HG02938 (cell line): Measurements from ENCODE around the gene CFAP161.
"Not testable (repeated sequence)": the region's sequence is repeated elsewhere in the genome, so short reads cannot be mapped to it uniquely, and the experiment has no call there.

Source experiments
- ATAC-seq: cut with Tn5 transposase; IDR thresholded peaks from one replicate; pipeline ENCODE4 v1.9.1; 2021; ENCODE audit warnings: mild to moderate bottlenecking, moderate library complexity; ENCODE audit not compliant: unreplicated experiment

Gene CFAP161

DNA sequence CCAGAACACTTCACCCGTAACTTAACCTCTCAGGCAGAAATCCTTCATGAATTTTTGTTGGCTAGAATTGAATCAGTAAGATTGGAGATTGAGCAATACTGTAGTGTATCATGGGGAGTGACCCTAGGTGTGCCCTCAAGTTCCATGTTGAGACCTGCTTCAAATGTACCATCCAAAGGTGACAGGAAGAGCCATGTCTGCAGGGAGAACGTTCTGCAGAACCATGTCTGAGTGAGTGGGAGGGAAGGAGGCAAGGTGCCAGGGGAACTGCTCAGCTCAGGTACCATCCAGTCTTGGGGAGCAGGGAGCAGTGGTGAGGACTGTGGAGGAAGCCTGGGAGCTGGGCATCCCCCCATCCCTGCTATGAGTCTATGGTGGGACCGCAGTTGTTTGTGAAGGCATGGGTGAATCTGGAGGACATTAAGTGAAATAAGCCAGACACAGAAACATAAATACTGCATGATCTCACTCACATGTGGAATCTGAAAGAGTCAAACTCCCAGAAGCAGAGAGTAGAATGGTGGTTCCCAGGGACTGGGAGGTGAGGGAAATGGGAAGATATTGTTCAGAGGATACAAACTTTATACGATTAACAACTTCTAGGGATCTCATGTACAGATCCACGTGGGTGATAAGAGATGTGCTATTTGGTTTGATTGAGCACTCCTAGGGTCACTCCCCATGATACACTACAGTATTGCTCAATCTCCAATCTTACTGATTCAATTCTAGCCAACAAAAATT is 23.3 kb downstream of the CFAP161 start:
- no peak for ATAC-seq

- ATAC-seq = no peak
These were observed 23.8 kb downstream of the CFAP161 start for GRCh38 chr15:81157939-81158223.

DNA sequence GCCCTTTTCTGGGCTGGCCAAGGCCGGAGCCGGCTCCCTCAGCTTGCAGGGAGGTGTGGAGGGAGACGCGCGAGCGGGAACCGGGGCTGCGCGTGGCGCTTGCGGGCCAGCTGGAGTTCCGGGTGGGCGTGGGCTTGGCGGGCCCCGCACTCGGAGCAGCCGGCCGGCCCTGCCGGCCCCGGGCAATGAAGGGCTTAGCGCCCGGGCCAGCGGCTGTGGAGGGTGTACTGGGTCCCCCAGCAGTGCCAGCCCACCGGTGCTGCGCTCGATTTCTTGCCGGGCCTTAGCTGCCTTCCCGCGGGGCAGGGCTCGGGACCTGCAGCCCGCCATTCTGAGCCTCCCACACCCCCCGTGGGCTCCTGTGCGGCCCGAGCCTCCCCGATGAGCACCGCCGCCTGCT is 24.5 kb downstream of the CFAP161 start:
- ATAC-seq = not testable (repeated sequence)

DNA sequence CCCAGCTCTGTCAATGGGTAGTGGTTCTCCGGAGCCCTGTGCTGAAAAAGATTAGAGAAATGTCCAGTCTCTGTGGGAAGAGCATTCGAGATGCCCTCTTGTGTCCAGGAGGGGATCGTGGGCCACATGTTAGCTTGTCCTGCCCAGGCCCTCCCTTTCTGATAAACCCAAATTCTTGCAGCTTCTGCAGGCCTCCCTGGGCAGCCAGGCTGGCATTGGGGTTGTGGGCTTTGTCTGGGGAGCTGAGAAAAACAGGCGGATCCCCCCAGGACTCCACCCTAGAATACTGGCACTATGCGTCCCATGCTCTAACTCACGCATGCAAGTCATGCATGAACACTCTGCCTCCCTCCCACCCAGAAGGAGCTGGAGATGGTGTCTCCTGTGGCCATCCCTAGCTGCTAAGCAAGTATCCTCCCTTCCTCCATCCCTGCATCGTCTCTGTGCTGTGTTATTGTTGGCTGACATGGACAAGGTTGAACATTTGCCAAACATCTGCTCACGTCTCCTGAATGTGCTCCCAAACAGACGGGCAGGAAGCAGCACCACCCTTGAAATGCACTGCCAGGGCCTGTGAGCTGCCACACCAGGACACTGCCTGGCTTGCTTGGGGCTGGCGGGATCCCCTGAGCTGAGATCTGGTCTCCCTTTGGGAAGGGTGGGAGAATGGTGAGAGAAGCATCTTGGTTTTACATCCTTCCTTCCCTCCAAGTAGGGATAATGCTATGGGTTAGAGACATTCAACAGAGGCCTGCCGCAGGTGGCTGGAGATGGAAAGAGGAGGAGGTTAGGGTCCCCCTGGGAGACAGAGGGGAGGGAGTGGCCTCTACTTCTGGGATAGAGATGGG is 26.5 kb downstream of the CFAP161 start:
- no peak for ATAC-seq

- no peak for ATAC-seq
These were observed 27.1 kb downstream of the CFAP161 start for GRCh38 chr15:81161160-81161673.

DNA sequence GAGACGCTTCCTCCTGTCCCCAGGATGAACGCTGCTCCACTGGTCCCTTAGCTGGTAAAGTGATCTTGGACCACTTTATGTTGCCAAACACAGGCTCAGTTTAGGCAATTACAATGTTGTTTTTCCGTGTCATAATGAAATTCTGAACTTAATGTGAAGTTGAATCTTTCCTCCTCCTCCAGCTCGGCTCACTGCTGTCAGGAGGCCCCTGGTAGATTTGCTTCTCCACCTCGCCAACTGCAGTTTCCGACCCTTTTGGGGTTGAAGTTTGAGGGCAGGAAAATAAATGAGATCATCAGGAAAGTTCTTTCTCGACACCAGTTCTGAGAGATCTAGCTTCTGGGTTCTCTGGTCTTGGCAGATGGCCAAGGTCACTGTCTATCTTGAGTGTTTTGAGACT is 27.8 kb downstream of the CFAP161 start:
- ATAC-seq = no peak

GRCh38 chr15:81163961-81164800 is 30.1 kb downstream of the CFAP161 start:
- ATAC-seq = no peak

DNA sequence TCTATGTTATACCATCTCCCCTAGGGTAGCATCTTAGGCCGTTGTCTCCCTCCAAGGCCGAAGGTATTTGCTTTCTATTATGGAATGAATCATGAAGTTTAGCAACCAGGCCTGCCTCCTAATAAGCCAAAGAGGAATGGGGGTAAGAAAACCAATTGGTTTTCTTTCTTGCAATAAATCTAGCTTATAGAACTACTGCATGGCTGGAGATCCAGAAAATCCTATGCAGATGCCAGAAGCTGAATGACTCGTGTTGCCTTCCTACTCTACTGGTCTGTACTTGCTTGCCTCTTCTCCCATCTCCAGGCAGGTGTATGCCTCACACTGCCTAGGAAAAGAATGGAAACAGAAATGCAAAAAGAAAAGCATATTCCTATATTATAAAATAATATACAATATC is 31.5 kb downstream of the CFAP161 start:
- ATAC-seq = no peak

DNA sequence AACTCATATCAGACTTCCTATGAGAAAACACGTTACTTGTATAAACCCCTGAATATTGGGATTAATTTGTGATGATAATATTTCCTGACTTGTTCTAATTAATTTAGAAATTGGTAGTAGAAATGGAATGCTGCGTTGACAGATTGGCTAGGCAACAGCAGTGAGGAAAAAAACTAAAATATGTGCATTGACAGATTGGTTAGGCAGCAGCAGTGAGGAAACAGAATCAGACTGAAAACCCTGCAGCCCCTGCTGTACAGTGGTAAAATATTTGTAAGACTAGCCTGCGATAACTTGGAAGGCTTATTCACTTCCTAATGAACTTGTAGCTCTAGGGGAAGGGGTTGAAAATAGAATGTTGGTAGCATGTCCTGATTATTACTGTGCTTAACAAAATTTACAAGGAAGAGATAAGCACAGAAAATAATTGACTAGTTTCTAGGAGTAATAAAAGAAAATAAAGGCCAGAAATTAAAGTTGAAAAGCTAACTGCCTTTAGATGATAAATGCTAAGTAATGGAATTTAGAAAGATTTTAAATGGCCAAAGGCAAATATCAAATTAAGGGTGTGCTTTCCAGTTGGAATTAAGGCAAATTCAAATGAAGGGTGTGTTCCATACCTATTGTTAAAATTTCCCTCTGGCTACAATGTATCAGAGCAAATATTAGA is 32.7 kb downstream of the CFAP161 start:
- no peak for ATAC-seq

DNA sequence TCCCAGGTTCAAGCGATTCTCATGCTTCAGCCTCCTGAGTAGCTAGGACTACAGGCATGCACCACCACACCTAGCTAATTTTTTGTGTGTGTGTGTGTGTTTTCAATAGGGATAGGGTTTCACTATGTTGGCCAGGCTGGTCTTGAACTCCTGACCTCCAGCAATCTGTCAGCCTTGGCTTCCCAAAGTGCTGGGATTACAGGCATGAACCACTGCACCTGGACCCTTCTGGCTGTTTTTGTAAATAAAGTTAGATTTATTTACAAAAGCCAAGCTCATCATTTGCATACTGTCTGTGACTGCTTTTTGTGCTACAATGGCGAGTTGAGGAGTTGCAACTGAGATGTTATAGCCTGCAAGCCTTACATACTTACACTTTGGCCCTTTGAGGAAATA is 34.1 kb downstream of the CFAP161 start:
- no peak for ATAC-seq

DNA sequence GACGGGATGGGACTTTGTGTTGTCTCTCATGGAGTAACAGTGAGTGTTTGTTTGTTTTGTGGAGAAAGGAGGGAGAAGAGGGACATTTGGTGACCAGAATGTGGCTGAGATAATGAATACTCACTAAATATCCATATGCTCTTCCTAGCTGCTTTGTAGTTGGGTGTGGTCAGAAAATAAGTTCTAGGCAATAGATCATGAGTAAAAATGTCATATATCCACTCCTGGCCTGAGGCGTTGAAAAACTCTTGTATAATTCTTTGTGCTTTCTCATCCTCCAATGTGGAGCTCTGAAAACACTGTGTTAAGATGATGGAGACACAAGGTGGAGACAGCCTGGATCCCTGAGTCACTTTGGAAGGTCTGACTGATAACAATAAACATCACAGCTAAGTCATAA is 34.6 kb downstream of the CFAP161 start:
- no peak for ATAC-seq

DNA sequence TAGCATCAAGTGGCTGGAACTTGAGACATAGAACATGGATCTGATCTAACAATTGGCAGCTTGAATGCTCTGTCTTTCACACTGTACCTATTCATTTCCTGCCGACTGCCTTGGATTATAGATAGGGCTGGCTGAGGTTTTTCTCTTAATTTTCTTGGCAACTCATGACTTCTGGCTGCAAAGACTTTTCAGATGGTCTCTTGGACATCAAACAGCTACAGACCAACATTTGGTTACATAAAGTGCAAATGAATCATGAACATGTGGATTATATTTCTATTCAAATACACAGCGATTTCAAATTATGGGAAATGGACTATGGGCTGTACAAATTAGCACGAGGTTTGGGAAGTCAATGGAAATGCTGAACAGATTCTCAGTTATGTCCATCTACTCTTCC is 36.4 kb downstream of the CFAP161 start:
- ATAC-seq = no peak

GRCh38 chr15:81171286-81171685 is 37.2 kb downstream of the CFAP161 start:
- ATAC-seq = no peak

DNA sequence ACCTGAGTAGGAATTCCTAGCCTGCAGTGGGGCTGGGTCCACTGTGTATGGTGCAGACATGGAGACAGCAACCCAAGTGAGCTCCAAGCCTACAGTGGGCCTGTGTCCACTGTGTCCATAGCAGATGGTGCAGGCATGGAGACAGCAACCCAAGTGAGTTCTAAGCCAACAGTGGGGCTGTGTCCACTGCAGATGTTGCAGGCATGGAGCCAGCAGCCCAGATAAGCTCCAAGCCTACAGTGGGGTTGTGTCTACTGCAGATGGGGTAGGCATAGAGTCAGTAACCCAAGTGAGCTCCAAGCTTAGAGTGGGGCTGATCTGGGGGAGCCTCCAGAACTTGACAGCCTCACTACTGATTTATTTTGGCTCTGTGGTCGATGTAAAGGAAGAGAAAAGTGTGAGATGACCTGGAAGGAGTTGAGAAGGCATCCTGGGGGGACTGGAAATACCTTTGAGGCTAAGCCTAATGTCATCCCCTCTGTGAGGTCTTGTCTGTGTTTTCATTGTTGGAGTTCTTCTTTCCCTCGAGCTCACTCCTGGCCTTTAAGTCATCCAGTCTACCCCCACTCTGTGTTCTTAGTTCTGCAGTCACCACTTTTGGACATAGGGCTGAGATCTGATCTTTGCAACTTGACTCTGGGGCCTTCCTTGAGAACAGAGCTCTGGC is 40.2 kb downstream of the CFAP161 start:
- no peak for ATAC-seq

GRCh38 chr15:81174792-81175327 is 40.8 kb downstream of the CFAP161 start:
- ATAC-seq = no peak

- no peak for ATAC-seq
These were observed 41.4 kb downstream of the CFAP161 start for GRCh38 chr15:81175496-81175895.

DNA sequence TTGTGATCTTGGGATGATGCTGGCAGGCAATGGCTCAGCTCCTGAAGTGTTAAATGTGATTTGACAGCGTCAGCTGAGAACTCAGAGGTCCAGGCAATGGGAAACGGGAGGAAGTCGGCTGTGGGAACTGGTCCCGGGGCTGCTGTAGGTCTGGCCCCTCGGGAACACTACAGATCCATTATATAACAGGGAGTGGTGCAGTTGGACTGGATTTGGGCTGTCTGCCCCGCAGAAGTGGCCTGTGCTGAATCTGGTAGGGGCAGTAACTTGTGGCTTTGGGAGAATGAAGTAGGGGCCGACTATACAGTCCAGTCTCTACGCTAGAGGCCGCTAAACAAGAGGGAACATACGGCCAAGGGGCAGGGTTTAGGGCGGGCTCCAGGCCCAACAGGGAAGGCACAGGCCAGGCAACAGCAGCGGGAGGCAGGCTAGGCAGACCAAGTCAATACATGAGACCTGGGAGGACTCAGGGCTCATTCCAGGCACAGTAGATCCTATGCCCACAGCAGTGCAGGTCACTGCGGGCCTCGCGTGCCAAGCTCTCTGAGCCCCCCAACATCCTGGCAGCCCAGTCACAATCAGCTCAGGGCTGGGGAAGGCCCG is 42.3 kb downstream of the CFAP161 start:
- no peak for ATAC-seq

DNA sequence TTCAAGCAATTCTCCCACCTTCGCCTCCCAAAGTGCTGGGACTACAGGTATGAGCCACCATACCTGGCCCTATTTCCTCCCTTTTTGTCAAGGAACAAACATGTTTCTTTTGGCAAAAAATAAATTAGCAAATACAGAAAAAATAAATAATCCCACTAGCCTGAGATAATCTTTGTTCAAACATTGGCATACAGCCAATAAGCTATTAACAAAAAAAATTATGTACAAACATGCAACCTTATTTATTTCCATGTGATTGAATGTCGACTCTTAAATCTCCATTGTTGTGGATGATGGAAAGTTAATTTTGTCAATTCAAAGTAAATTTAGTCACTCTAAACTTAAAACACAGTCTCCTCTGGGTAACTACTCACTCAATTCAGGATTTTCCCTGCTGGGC is 44.3 kb downstream of the CFAP161 start:
- ATAC-seq = no peak

DNA sequence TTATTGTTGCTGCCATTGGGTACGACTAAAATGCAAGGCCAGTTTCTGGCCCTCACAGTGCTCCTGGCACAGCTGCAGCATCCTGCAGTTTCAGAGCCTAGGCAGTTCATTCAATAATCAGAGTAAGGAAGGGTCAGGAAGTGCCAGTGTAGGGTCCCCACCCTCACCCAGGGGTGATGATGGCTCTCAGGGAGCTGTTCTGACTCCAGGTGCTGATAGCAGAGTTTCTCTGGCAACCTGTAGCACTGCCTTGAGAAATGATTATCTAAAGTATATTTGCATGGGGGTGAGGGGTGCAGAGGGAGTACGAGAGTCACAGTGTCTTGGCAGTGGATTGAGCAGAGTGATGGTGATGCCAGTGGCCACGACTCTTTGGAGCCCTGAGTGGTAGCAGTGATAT is 47.1 kb downstream of the CFAP161 start:
- ATAC-seq = no peak
